ENCODE results near the gene TSPAN16. TPM values are rescaled to one million over a fixed set of nuclear protein-coding genes. Genes with fewer than 3 reads are reported as not detected.

Gene TSPAN16
- total RNA-seq, 2 donors from 2014 or later: not detected

DNA sequence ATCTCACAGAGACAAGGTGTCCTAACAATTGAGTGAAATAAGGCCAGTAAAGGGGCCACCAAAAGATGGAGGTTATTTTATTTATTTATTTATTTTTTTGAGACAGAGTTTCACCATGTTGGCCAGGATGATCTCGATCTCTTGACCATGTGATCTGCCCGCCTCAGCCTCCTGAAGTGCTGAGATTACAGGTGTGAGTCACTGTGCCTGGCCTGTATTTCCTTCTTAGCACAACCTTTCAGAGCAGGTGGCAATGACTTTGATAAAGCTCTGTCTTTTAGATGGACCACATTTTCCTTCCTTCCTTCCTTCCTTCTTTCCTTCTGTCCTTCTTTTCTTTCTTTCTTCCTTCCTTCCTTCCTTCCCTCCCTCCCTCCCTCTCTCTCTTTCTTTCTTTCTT is 22.7 kb upstream of the TSPAN16 start:
- intact Hi-C loops (cut with DNase I): no loop called here
- WGBS, 2 donors: 71 to 72% methylated on average over 2 of the region's 2 CpGs
- no peaks in the 10 kb centered on the region for H3K27me3 ChIP-seq
- no peak overlapping the region for H3K27ac ChIP-seq
- H3K4me1 ChIP-seq: no peaks in the 10 kb centered on the region
- TF ChIP-seq POLR2A (IDR thresholded peaks at IDR 0.05): no peak
- TF ChIP-seq, protein P1, sequence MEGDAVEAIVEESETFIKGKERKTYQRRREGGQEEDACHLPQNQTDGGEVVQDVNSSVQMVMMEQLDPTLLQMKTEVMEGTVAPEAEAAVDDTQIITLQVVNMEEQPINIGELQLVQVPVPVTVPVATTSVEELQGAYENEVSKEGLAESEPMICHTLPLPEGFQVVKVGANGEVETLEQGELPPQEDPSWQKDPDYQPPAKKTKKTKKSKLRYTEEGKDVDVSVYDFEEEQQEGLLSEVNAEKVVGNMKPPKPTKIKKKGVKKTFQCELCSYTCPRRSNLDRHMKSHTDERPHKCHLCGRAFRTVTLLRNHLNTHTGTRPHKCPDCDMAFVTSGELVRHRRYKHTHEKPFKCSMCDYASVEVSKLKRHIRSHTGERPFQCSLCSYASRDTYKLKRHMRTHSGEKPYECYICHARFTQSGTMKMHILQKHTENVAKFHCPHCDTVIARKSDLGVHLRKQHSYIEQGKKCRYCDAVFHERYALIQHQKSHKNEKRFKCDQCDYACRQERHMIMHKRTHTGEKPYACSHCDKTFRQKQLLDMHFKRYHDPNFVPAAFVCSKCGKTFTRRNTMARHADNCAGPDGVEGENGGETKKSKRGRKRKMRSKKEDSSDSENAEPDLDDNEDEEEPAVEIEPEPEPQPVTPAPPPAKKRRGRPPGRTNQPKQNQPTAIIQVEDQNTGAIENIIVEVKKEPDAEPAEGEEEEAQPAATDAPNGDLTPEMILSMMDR (IDR thresholded peaks at IDR 0.05): no peak
- no peak for DNase-seq
- no peak for ATAC-seq
- no peaks in the 10 kb centered on the region for H3K9me3 ChIP-seq
- no peak overlapping the region for H3K4me3 ChIP-seq
- H3K36me3 ChIP-seq (replicated peaks in 1 of 2; ENCODE audit: insufficient read depth in 1 of 2, low read depth in 2 of 2): no peaks in the 10 kb centered on the region

DNA sequence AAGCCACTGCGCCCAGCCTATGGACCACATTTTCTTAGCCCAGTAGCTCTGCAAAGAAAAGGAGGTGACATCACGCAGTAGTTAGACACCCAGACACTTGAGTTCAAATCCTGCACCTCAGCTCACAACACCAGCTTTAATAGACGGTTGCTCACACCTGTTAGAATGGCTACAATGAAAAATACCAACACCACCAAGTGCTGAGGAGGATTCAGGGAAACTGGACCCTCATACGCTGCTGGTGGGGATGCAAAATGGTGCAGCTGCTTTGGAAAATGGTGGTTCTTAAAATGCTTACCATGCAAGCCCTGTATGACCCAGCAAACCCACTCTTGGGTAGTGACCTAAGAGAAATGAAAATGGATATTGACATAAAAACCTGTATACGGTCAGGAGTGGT is 22.0 kb upstream of the TSPAN16 start:
- no peaks in the 10 kb centered on the region for H3K36me3 ChIP-seq (replicated peaks in 1 of 2; ENCODE audit: insufficient read depth in 1 of 2, low read depth in 2 of 2)
- no peaks in the 10 kb centered on the region for H3K4me1 ChIP-seq
- intact Hi-C loops (cut with DNase I): no loop called here
- no peak overlapping the region for H3K4me3 ChIP-seq
- DNase-seq (no peak), ATAC-seq (no peak)
- H3K27me3 ChIP-seq: no peaks in the 10 kb centered on the region
- WGBS, 2 donors: 78 to 82% methylated on average over 5 of the region's 5 CpGs
- TF ChIP-seq, protein P1 (IDR thresholded peaks at IDR 0.05): no peak
- no peak for TF ChIP-seq POLR2A (IDR thresholded peaks at IDR 0.05)
- no peaks in the 10 kb centered on the region for H3K9me3 ChIP-seq
- no peak overlapping the region for H3K27ac ChIP-seq

DNA sequence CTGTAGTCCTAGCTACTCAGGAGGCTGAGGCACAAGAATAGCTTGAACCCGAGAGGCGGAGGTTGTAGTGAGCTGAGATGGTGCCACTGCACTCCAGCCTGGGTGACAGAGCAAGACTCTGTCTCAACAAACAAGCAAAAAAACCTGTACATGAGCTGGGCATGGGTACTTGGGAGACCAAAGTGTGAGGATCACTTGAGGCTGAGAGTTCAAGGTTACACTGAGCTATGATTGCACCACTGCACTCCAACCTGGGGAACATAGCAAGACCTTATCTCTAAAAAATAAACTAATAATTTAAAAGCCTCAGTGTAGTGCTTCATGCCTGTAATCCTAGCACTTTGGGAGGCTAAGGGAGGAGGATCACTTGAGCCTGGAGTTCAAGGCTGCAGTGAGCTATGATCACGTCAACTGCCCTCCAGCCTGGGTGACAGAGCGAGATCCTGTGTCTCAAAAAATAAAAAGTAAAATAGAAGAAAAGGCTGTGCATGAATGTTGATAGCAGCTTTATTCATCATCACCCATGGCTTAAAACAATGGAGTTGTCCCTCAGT is 21.4 kb upstream of the TSPAN16 start:
- 69 to 71% methylated on average over 4 of the region's 4 CpGs for WGBS, 2 donors
- intact Hi-C loops (cut with DNase I): no loop called here
- no peak for DNase-seq
- Histone ChIP-seq H3K27me3 (no peaks in the 10 kb centered on the region), H3K4me3 (no peak overlapping the region), H3K9me3 (no peaks in the 10 kb centered on the region), H3K36me3 (replicated peaks in 1 of 2; ENCODE audit: insufficient read depth in 1 of 2, low read depth in 2 of 2) (no peaks in the 10 kb centered on the region), H3K27ac (no peak overlapping the region), H3K4me1 (no peaks in the 10 kb centered on the region)
- ATAC-seq: no peak
- TF ChIP-seq POLR2A (IDR thresholded peaks at IDR 0.05): no peak
- TF ChIP-seq, protein P1 (IDR thresholded peaks at IDR 0.05): no peak

DNA sequence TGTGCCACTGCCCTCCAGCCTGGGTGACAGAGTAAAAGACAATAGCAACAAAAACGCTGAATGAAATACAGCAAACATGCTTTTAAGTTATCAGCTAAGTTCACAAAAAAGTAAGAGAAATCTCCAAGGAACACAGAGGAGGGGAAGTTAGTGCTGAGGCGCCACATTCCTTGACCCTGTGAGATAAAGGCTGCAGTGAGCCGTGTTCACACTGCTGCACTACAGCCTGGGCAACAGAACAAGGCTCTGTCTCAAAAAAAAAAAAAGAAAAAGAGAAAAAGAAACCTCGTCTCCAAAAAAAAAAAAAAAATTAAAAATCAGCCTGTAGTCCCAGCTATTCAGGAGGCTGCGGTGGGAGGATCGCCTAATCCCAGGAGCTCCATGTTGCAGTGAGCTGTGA is 17.3 kb upstream of the TSPAN16 start:
- ATAC-seq (no peak), DNase-seq (no peak)
- H3K4me3 ChIP-seq: no peak overlapping the region
- no peak overlapping the region for H3K27ac ChIP-seq
- TF ChIP-seq POLR2A (IDR thresholded peaks at IDR 0.05): no peak
- TF ChIP-seq, protein P1 (IDR thresholded peaks at IDR 0.05): no peak
- H3K36me3 ChIP-seq (replicated peaks in 1 of 2; ENCODE audit: insufficient read depth in 1 of 2, low read depth in 2 of 2): no peaks in the 10 kb centered on the region
- H3K27me3 ChIP-seq: no peaks in the 10 kb centered on the region
- WGBS, 2 donors: 43% methylated on average over 6 of the region's 6 CpGs
- intact Hi-C loops (cut with DNase I): no loop called here
- H3K4me1 ChIP-seq: no peaks in the 10 kb centered on the region
- no peaks in the 10 kb centered on the region for H3K9me3 ChIP-seq

DNA sequence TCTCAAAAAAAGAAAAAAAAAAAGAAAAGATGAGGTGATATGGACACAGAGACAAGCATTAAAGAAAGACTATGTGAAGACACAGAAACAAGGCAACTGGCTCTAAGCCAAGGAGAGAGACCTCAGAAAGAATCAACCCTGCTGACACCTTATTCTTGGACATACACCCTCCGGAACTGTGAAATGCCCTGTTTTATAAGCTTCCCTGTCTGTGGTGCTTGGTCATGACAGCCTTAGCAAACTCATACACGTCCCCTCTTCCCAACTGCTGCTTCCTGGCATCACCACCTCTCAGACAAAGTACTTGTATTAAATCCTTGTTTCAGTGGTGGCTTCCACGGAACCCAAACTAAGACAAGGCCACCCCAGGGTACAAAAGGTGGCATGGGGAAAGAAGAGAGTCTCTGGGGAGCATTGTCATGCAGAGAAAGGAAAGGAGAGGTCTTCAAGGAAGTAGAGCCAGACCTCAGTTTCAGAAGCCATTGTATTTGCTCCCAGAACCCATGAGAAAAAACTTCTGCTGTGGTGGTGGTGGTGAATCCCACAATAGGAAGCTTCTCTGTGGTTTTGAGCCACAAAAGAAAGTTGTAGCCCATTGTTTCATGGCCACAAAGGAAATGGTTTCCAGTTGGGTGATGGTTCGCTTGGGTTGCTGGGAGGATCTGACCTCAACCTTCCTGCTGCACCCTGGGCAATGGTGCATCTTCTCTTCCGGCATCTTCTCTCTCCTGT is 16.3 kb upstream of the TSPAN16 start:
- WGBS, 2 donors: 62 to 83% methylated on average over 5 of the region's 5 CpGs
- ATAC-seq (no peak), DNase-seq (no peak)
- H3K27ac ChIP-seq: no peak overlapping the region
- H3K4me3 ChIP-seq: no peak overlapping the region
- no peaks in the 10 kb centered on the region for H3K9me3 ChIP-seq
- TF ChIP-seq POLR2A (IDR thresholded peaks at IDR 0.05): no peak
- TF ChIP-seq, protein P1 (IDR thresholded peaks at IDR 0.05): no peak
- H3K36me3 ChIP-seq (replicated peaks in 1 of 2; ENCODE audit: insufficient read depth in 1 of 2, low read depth in 2 of 2): no peaks in the 10 kb centered on the region
- H3K4me1 ChIP-seq: no peaks in the 10 kb centered on the region
- H3K27me3 ChIP-seq: no peaks in the 10 kb centered on the region
- intact Hi-C loops (cut with DNase I): no loop called here
